OCI-LY3 (cell line): ENCODE data around the gene EFCAB11.

ENCODE experiments used
- H2AFZ ChIP-seq: fragments of 200-600, 300-600 bp; shearing (Covaris generic); 2 replicates; pipeline ENCODE4 v1.6.0; 2014; ENCODE audit warnings: antibody characterized with exemption, low read depth, low read length
- H3K27ac ChIP-seq: fragments of 200-600, 300-600 bp; sonication (generic); 2 replicates; pipeline ENCODE4 v1.5.1; 2014; ENCODE audit warnings: mild to moderate bottlenecking, low read length, moderate library complexity, mixed read lengths
- H3K27me3 ChIP-seq: fragments of 200-600, 300-600 bp; sonication (generic); 2 replicates; pipeline ENCODE4 v1.6.1; 2014; ENCODE audit warnings: low read depth, low read length, mixed read lengths
- H3K36me3 ChIP-seq: fragments of 200-600, 300-600 bp; sonication (generic); replicated peaks from 2 replicates; pipeline ENCODE3; 2014; ENCODE audit warnings: low read depth, low read length, mixed read lengths
- H3K4me1 ChIP-seq: fragments of 300-600, 200-600 bp; sonication (generic); 2 replicates; pipeline ENCODE4 v1.6.1; 2014; ENCODE audit warnings: low read length, mixed read lengths
- H3K4me2 ChIP-seq: fragments of 200-600, 300-600 bp; sonication (generic); 2 replicates; pipeline ENCODE4 v1.6.1; 2014; ENCODE audit warnings: low read length, mixed read lengths
- H3K4me3 ChIP-seq: fragments of 300-600, 200-600 bp; sonication (generic); 2 replicates; pipeline ENCODE4 v1.5.1; 2014; ENCODE audit warnings: antibody characterized with exemption, mild to moderate bottlenecking, low read length, moderate library complexity
- H3K79me2 ChIP-seq: fragments of 300-600, 200-600 bp; shearing (Covaris generic); 2 replicates; pipeline ENCODE4 v1.6.1; 2014; ENCODE audit warnings: mild to moderate bottlenecking, low read length, mixed read lengths
- H3K9ac ChIP-seq: fragments of 300-600, 200-600 bp; shearing (Covaris generic); 2 replicates; pipeline ENCODE4 v1.6.0; 2014; ENCODE audit warnings: mild to moderate bottlenecking, low read length, moderate library complexity
- H3K9me3 ChIP-seq: fragments of 200-600, 300-600 bp; shearing (Covaris generic); 2 replicates; pipeline ENCODE4 v1.6.1; 2014; ENCODE audit warnings: low read length, mixed read lengths; ENCODE audit not compliant: insufficient read depth
- H4K20me1 ChIP-seq: fragments of 200-600, 300-600 bp; sonication (generic); 2 replicates; pipeline ENCODE4 v1.6.1; 2016; ENCODE audit warnings: low read length, mixed read lengths; ENCODE audit not compliant: insufficient read depth
- CTCF ChIP-seq: fragments of 200-600, 300-600 bp; sonication (generic); IDR thresholded peaks from 2 replicates; pipeline ENCODE4 v1.5.1; 2014; ENCODE audit warnings: antibody characterized with exemption, low read length, low read depth
- EZH2phosphoT487 ChIP-seq: fragments of 200-600 bp; shearing (Covaris generic); IDR thresholded peaks from 2 replicates; pipeline ENCODE4 v1.6.1; 2018; ENCODE audit warnings: antibody characterized with exemption, mixed run types, low read depth

Gene EFCAB11

GRCh38 chr14:89775946-89776345, 178.6 kb downstream of the EFCAB11 start:
- Histone ChIP-seq H3K4me3 (no peak overlapping the region), H3K4me2 (no peak overlapping the region), H3K27me3 (peaks cover 12% of the 10 kb centered on the region), H3K79me2 (no peaks in the 10 kb centered on the region), H2AFZ (no peak overlapping the region), H3K4me1 (peaks cover 18% of the 10 kb centered on the region), H4K20me1 (no peaks in the 10 kb centered on the region), H3K9ac (no peak overlapping the region), H3K9me3 (no peaks in the 10 kb centered on the region), H3K36me3 (no peaks in the 10 kb centered on the region), H3K27ac (no peak overlapping the region)
- no peak for TF ChIP-seq EZH2phosphoT487
- no peak for TF ChIP-seq CTCF

- Histone ChIP-seq H3K4me3 (no peak overlapping the region), H3K27ac (no peak overlapping the region), H2AFZ (no peak overlapping the region), H3K9ac (no peak overlapping the region), H3K4me2 (no peak overlapping the region), H3K36me3 (no peaks in the 10 kb centered on the region), H4K20me1 (no peaks in the 10 kb centered on the region), H3K9me3 (no peaks in the 10 kb centered on the region), H3K4me1 (peaks cover 18% of the 10 kb centered on the region), H3K27me3 (peaks cover 14% of the 10 kb centered on the region), H3K79me2 (no peaks in the 10 kb centered on the region)
- TF ChIP-seq CTCF, result no peak
- TF ChIP-seq EZH2phosphoT487, result no peak
Measured at GRCh38 chr14:89775151-89775550, 179.4 kb downstream of the EFCAB11 start.

GRCh38 chr14:89773644-89774316, 180.8 kb downstream of the EFCAB11 start:
- Histone ChIP-seq H3K27me3 (peaks cover 18% of the 10 kb centered on the region), H3K4me2 (peak overlapping the region; percentile 77), H3K9me3 (no peaks in the 10 kb centered on the region), H3K27ac (no peak overlapping the region), H3K4me3 (peak overlapping the region; percentile 57), H3K79me2 (no peaks in the 10 kb centered on the region), H3K4me1 (peaks cover 18% of the 10 kb centered on the region), H3K36me3 (no peaks in the 10 kb centered on the region), H4K20me1 (no peaks in the 10 kb centered on the region), H2AFZ (no peak overlapping the region), H3K9ac (no peak overlapping the region)
- TF ChIP-seq CTCF (no peak), EZH2phosphoT487 (no peak)

- Histone ChIP-seq H3K79me2 (no peaks in the 10 kb centered on the region), H3K9me3 (no peaks in the 10 kb centered on the region), H3K4me1 (peaks cover 18% of the 10 kb centered on the region), H2AFZ (no peak overlapping the region), H3K27ac (no peak overlapping the region), H3K36me3 (no peaks in the 10 kb centered on the region), H3K9ac (no peak overlapping the region), H4K20me1 (no peaks in the 10 kb centered on the region), H3K4me3 (peak overlapping the region; percentile 57), H3K4me2 (peak overlapping the region; percentile 77), H3K27me3 (peaks cover 18% of the 10 kb centered on the region)
- TF ChIP-seq EZH2phosphoT487 (no peak), CTCF (no peak)
Measured at GRCh38 chr14:89773151-89773550, 181.4 kb downstream of the EFCAB11 start.
